GM19351 (cell line): ENCODE results near the gene LAD1.

ENCODE experiments used
- ATAC-seq: cut with Tn5 transposase; IDR thresholded peaks from one replicate; pipeline ENCODE4 v1.9.1; 2021; ENCODE audit warnings: mild to moderate bottlenecking, moderate library complexity; ENCODE audit not compliant: unreplicated experiment

Gene LAD1, protein sequence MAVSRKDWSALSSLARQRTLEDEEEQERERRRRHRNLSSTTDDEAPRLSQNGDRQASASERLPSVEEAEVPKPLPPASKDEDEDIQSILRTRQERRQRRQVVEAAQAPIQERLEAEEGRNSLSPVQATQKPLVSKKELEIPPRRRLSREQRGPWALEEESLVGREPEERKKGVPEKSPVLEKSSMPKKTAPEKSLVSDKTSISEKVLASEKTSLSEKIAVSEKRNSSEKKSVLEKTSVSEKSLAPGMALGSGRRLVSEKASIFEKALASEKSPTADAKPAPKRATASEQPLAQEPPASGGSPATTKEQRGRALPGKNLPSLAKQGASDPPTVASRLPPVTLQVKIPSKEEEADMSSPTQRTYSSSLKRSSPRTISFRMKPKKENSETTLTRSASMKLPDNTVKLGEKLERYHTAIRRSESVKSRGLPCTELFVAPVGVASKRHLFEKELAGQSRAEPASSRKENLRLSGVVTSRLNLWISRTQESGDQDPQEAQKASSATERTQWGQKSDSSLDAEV

DNA sequence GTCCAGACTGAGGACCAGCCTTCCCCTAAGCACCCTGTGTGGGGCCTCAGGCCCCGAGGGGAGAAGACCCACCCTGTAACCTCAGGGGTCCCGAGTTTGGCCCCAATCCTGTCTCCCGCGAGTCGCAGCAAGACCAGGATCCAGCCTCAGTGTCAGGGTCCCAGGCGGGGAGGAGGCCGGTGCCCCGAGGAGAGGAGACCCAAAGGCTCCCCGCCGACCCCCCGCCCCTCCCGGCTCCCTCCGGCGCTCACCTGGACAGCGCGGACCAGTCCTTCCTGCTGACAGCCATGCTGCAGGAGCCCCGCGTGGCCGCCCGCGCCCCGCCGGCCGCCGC, at the start of gene LAD1:
Gene LAD1 (minus strand): TSS at position 307 of the 334 bp plus-strand sequence. CDS start 18 bp downstream, at position 289.
- ATAC-seq: no peak

DNA sequence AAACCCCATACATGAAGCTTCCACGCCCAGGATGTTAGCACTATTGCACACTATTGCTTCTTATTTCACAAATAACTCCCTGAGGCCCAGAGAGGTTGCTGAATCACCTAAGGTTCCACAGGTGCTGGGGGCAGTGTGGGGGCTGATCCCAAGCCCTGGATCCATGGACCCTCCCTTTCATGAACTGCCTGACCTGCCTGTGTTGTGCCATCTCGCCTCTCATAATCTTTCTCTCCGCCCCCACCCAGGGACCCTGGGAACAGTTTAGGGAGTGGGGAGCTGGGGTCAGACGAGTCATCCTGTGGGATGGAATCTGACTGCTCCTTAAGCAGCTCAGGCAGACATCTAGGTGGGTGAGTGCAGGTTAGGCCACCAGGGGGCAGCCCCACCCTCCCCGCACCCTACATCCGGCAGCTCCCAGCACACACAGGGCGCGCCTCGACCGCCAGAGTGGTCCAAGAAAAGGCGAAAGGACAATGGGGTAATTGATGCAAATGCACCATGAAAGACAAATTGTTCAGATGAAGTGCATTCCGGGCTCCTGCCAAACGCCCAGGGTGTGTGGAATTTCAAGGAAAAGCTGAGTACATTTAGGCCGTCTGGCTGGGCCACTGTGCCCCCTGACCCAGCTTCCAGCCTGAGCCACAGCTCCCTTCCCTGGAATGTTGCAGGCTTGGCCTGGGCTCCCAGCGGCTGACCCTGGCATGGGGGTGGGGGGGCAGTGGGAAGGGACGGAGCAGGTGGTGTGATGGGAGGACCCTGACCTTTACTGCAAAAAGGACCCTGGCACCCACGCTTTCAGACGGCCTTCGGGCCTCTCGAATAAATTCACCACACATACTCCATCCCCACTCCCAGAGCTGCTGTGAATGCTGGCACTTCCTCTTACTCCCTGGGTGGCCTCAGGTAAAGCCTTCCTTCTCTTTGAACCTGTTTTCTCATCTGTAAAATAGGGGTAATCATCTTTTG, 49.1 kb upstream of the LAD1 start:
- ATAC-seq: peak; percentile 84

DNA sequence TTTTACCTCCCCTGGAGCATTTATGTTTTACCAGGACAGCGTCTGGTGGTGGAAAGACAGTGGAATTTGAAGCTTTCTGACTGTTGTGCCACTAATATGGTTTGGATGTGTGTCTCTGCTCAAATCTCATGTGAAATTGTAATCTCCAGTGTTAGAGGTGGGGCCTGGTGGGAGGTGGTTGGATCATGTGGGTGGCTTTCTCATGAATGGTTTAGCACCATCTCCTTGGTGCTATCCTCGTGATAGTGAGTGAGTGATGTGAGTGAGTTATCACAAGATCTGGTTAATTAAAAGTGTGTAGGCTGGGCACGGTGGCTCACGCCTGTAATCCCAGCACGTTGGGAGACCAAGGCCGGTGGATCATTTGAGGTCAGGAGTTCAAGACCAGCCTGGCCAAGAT, 46.2 kb upstream of the LAD1 start:
- ATAC-seq: no peak

DNA sequence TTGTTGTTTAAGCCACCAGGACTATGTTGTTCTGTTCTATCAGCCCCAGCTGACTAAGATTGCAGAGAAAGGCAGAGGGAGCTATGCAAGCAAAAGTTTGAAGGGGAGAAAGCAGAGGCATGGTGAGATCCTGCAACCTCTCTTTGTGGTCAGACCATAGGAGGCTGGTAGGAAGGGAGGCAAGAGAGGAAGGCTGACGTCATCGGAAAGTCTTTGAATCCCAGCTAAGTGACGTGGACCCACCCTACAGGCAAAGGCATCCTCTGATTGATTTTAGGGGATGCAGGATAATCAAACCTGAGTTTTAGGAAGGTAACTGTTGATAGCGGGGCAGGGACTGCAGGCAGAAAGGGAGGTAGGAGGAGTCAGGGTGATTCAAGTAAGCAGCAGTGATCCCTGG, 45.7 kb upstream of the LAD1 start:
- ATAC-seq: no peak

DNA sequence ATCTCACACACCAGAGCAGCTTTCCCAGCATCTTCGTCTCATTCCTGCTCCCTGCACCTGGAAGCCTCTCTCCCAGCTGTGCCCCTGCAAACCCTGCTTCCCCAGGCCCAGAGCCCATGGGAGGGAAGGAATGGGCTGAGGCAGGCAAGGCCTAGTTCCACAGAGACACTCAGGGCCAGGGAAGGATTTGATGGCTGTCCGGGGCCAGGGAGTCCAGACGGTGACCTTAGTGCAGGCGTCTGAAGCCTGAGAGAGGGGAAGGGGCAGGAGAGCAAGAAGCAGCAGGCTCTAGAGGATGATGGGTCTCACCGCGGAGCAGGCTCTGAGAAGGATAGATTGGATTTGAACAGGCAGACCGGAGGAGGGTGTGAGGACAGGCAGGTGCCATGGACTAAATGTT, 44.6 kb upstream of the LAD1 start:
- ATAC-seq: no peak

DNA sequence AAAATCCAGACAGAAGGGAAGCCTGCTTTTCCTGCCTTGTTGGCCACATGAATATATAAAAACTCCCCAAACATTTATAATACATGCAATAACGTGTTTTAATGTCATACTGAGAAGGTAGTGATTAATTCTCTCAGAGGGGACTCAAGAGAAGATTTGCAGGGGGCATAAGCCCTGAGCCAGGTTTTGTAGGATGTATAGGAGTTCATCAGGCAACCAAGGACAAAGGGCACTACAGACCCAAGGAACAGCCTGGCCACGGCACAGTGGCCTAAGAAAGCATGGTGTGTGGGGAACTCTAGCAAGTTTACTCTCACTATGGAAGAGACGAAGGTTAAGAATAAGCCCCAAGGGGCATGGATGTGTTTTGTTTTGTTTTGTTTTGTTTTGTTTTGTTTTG, 37.8 kb upstream of the LAD1 start:
- no peak for ATAC-seq

DNA sequence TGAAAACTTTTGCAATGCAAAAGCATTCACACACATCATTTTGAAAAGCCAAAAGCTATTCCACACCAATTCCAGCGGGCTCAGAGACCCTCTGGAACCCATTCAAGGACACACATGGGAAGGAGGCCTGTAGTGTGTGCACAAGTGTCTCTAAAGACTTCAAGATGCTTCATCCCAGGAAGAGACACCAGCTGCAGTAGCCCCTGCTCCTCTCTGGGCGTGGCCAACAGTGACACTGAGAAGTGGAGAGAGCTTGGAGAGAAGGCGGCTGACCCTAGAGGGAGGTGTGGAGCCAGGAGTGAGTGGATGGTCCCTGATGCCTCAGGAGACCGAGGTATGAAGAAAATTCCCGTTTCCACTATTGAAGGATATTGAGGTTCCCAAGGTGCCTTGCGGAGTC, 37.3 kb upstream of the LAD1 start:
- no peak for ATAC-seq

DNA sequence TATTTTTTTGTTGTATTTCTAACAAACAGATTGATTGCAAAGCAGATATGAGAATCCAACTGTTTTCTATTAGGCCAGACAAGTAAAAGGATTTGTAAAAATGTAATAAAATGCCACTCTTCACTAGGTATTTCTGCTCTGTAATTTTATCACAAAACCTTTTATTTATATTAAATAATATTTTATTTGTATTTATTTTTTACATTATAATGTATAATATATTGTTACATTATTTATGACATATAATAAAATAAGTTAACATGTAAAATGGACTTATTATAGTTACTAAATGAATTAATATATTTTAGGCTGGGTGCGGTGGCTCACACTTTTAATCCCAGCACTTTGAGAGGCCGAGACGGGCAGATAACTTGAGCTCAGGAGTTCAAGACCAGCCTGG, 35.1 kb upstream of the LAD1 start:
- ATAC-seq: no peak

DNA sequence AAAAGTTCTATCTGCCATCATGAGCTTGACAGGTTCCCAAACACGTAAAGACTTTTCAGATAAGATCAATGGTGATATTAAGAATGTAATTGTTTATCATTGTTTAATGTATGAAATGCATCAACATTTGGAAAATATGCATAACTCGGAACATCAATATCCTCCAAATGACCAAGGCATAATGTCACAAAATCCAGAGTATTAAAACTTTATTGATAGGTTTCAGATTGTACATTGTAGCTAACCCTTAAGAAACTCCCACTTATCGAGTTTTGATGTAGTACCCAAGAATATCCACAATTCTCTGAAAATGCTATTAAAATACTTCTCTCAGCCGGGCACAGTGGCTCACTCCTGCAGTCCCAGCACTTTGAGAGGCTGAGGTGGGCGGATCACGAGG, 34.5 kb upstream of the LAD1 start:
- no peak for ATAC-seq

DNA sequence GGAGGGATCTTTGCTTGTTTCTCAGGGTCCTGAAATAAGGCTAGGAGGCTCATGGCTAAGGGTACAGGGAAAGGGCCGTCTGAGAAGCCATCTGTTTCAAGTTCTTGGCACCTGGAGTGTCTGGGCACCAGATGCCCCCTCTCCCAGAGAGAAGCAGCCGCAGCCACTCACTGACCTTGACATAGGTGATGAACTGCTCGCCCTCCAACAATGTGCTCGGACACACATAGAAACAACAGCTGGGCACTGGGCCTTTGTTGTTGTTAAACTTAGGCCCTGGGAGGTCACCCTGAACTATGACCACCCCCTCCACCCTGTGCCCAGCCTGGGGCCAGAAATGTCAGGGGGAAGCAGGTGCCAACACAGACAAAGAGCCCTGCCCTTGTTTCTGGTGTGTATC, 31.7 kb upstream of the LAD1 start:
- ATAC-seq: no peak

DNA sequence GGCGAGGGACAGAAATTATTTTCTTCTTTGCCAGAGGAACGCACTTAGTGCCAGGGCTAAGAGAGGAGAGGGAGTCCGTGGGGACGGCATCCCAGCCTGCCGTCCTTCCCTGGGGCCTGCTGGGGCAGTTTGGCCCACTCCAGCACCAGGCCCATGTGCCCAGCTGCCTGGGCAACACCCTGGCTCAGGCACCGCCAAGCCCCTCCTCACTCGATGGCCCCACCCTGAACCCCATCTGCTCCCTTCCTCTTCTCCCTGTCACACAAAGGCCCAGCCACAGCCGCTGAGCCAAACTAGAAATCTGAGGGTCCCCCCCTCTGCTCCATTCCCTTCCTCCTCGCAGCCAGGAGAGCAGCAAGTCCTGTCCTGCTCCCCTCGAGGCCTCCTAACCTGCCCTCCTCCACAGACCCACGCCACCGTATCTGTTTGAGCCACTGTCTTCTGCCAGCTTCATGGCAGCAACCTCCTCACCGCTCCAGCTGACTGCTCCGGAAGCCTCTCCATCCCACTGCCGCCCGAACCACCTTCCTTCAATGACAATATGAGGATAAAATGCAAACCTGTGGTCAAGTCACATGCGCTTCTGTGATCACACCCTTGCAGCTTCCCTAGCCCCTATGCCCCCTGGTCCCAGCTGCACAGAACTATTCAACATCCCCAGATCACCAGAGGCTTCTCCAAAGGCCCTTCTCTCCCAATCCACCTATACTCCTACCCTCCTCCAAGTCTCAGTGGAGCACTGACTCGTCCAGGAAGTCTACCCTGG, 30.8 kb upstream of the LAD1 start:
- no peak for ATAC-seq

DNA sequence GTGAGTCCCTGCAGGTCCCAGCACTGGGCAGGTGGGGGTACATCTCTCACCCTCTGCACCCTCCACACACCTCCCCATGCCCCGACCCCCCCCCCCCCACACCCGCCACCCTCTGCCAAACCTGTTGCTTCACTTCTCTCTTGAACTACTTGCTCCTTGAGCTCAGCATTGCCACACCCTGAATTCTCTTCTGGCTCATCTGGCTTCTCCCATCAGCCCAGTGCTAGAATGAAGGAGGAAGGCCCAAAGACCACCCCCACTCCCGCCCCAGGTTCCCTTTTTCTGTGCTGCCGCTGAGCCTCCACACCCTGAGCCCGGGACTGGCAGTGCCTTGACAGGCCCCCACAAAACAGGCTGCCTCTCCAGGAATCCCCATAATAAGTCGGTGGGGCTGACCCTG, 28.8 kb upstream of the LAD1 start:
- no peak for ATAC-seq

DNA sequence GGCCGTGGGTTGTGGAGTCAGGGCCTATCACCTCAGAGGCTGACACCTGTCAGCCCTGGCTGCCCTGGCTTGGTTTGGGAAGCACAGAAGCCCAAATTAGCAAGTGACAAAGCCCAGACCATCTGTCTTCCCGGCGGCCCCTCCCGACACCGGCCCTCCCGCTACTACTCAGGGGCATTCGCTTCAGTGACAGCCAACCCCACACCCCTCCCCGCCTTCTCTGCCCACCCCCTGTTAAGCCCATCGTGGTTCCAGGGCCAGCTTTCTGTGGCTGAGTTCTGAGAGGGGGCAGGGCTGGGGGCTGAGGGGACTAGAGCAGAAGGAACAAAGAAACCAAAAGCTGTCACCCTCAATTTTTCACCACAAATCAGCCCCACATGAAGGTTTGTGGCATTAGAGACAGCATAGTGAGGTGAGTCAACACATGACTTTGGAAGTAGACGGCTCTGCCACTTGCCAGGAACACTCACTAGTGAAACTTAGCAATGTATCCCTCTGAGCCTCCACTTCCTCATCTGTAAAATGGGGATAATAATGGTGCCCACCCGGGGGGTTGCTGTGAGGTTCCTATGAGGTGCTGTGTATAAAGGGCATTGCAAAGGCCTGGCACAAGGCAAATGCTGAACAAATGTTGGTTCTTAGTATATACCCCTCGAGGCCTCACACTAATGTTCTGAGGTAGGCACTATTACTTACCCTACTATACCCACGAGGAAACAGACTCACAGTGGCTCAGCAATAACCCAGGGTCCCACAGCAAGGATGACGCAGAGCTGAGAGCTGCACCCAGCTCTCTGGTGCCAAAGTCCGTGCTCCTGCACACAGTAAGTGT, 27.6 kb upstream of the LAD1 start:
- no peak for ATAC-seq

DNA sequence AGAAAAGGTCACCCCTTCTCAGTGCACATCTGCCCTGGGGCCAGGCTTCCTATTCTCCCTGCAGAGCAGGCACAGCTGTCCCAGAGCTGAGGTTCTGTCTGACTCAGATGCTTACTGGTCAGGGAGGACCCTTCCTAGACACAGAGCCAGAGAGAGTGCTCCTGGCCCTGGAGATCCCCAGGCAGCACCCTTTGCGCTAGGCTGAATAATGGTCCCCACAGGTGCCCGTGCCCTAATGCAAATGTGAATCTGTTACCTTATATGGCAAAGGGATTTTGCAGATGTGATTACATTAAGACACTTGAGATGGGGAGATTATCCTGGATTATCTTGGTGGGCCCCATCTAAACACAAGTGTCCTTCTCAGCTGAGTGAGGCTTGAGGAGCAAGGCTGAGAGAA, 25.0 kb upstream of the LAD1 start:
- ATAC-seq: no peak

DNA sequence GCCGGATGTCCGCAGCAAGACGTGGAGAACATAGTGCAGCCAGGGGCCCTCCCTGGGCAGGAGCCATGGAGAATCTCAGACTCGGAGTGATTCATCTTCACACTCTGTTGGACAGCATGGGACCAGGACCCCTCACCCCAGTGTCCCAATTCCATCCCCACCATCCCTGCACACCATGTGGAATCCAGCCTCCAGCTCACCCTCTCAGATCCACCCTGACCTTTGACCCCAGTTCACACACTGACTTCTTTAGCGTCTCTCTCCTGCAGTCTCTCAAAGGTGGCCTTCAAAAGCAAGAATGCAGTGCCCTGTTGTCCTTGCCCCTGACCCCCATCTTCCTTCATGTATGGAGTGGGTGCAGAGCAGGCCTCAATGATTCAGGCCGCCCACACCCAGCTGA, 24.5 kb upstream of the LAD1 start:
- no peak for ATAC-seq

DNA sequence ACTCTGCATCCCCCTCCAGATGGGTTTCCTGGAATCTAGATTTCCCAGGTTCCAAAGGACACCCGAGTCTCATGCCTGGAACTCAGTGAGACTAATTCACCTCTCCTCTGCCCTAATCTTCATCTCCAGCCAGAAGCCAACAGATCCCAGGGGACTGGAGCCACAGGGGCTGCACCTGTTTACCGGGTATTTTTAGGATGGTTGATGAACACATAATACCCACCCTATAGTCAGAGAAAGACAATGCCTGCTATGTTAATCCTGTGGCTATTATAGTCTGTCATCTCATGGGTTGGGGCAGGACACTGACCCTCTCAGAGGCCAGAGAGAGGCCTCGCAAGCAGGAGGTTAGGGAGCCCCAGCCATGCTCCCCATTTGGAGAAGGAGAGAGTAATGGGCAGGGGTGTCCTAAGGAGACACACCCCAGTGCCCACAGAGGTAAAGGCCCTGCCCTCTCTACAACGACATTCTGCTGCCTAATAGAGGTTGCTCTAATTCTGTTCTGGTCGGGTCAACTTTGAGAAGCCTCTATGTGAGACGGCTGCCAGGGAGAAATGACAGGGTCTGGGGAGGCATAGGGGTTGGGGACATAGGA, 23.4 kb upstream of the LAD1 start:
- no peak for ATAC-seq

DNA sequence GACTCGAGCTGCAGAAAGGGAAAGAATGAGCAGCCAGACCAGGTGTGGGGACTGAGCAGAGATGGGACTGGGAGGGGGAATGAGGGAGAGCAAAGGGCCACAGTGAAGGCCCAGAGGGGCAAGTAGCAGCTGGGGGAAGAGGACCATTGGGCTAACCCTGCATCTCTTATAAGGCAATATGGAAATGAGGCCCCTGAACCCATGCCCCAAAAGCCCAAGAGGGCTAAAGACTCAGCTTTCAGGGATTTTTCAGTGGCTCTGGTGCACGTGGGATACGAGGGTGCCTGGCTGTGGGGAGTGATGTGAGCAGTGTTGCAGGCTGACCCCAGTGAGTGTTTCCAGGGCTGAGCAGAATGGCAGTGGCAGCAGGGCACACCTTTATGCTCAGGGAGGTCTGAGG, 22.9 kb upstream of the LAD1 start:
- no peak for ATAC-seq

DNA sequence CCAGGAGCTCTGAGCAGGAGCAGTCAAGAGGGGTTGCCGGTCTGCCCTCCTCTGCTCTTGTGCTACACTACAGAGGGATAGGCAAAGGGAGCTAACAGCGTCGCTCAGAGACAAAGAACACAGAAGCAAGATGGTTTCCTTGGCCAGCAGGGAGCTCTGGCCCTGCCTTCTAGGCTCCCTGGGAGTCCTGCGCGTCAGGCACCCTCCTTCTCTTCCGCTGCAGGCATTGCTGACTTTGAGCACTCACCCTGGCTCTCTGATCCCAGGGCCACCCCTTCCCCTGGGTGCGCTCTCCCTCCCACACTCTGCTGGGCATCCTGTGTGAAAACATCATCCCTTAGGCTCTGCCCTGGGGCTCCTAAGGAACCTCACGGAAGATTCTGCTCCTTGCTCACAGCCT, 21.9 kb upstream of the LAD1 start:
- ATAC-seq: no peak

DNA sequence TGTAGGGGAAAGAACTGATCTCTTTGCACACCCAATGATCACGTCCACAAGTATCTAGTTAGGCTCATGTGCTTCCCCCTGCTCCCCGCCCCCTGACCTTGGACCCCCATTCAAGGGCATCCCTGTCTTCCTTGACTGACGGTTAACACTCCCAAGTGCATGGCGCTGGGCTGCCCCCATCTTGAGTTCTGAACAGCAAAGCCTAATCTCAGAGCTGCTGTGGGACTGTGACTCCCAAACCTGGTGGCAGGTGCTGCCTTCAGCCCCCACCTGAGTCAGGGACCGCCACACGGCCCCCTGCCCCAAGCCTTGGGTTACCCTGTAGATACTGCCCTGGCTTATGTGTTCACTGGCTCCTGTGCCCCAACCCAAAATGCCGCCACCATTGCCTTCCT, 21.5 kb upstream of the LAD1 start:
- ATAC-seq: no peak
